Keratinocyte (primary cell): Measurements from ENCODE around the gene ABCA7. TPM values are rescaled to one million over a fixed set of nuclear protein-coding genes. Genes with fewer than 3 reads are reported as not detected.

Experiments
- DNase-seq: peaks from one replicate; pipeline ENCODE4 v3.0.0-alpha.2; 2011; ENCODE audit warnings: low read depth, missing footprints, low spot score
- FAIRE-seq: peaks from 2 replicates; lab custom pipeline; 2011; peaks lifted over from hg19 to GRCh38; lab: Jason Lieb, UNC
- H2AFZ ChIP-seq: 2 replicates; pipeline ENCODE4 v1.6.0; 2012; ENCODE audit warnings: low read length, control low read depth, inconsistent platforms; ENCODE audit not compliant: control insufficient read depth
- H3K27ac ChIP-seq: 2 replicates; pipeline ENCODE4 v1.5.1; 2011; ENCODE audit warnings: low read length; ENCODE audit not compliant: control insufficient read depth, insufficient read depth
- H3K27me3 ChIP-seq: 3 replicates; pipeline ENCODE4 v1.6.0; 2011; ENCODE audit warnings: low read length; ENCODE audit not compliant: control insufficient read depth, insufficient read depth; ENCODE audit errors: extremely low read depth
- H3K36me3 ChIP-seq, 2 experiments: 2 replicates in 1 of 2; 3 replicates in 1 of 2; pipeline ENCODE4 v1.5.1; 2011; ENCODE audit warnings: low read length in 2 of 2, mild to moderate bottlenecking in 1 of 2; ENCODE audit not compliant: control insufficient read depth in 2 of 2, insufficient read depth in 2 of 2; ENCODE audit errors: extremely low read depth in 1 of 2
- H3K4me1 ChIP-seq: 3 replicates; pipeline ENCODE4 v1.5.1; 2011; ENCODE audit warnings: low read length; ENCODE audit not compliant: control insufficient read depth, insufficient read depth; ENCODE audit errors: extremely low read depth
- H3K4me2 ChIP-seq: 3 replicates; pipeline ENCODE4 v1.6.0; 2011; ENCODE audit warnings: low read depth, low read length; ENCODE audit not compliant: control insufficient read depth, insufficient read depth; ENCODE audit errors: extremely low read depth
- H3K4me3 ChIP-seq, 3 experiments: fragments of 200-600 bp in 1 of 3; sonication (generic) in 1 of 3; 2 replicates in 2 of 3; 3 replicates in 1 of 3; pipeline ENCODE4 v1.5.1; 2011 to 2016; ENCODE audit warnings: low read length in 3 of 3, mild to moderate bottlenecking in 3 of 3, control low read depth in 2 of 3, inconsistent platforms in 1 of 3, low read depth in 1 of 3, mixed read lengths in 1 of 3, mixed run types in 1 of 3, moderate library complexity in 1 of 3; ENCODE audit not compliant: control insufficient read depth in 2 of 3, insufficient read depth in 2 of 3; ENCODE audit errors: extremely low read depth in 1 of 3
- H3K79me2 ChIP-seq: 2 replicates; pipeline ENCODE4 v1.6.0; 2012; ENCODE audit warnings: low read length; ENCODE audit not compliant: control insufficient read depth, insufficient read depth
- H3K9ac ChIP-seq: 3 replicates; pipeline ENCODE4 v1.6.0; 2011; ENCODE audit warnings: low read length; ENCODE audit not compliant: control insufficient read depth, insufficient read depth; ENCODE audit errors: extremely low read depth
- H3K9me1 ChIP-seq: 3 replicates; pipeline ENCODE4 v1.6.0; 2011; ENCODE audit warnings: low read length; ENCODE audit not compliant: control insufficient read depth, insufficient read depth; ENCODE audit errors: extremely low read depth
- H3K9me3 ChIP-seq: 2 replicates; pipeline ENCODE4 v1.5.1; 2012; ENCODE audit warnings: low read depth, low read length; ENCODE audit not compliant: control insufficient read depth
- H4K20me1 ChIP-seq: 3 replicates; pipeline ENCODE4 v1.6.0; 2011; ENCODE audit warnings: low read length; ENCODE audit not compliant: control insufficient read depth, insufficient read depth; ENCODE audit errors: extremely low read depth
- CTCF ChIP-seq, 3 experiments: IDR thresholded peaks in 1 of 3; conservative IDR thresholded peaks in 1 of 3; optimal IDR thresholded peaks in 1 of 3; 2 replicates in 2 of 3; 3 replicates in 1 of 3; pipeline versions ENCODE3 to v1.5.1; 2011; ENCODE audit warnings: low read length in 3 of 3, mild to moderate bottlenecking in 3 of 3, moderate library complexity in 2 of 3, control low read depth in 1 of 3, inconsistent platforms in 1 of 3; ENCODE audit not compliant: insufficient read depth in 2 of 3; ENCODE audit errors: extremely low read depth in 1 of 3
- EZH2 ChIP-seq: IDR thresholded peaks from one replicate; pipeline ENCODE4 v1.6.1; 2012; ENCODE audit warnings: inconsistent platforms, mild to moderate bottlenecking, low read length, moderate library complexity
- dilution Hi-C: fragments of 300-500 bp; cut with MboI; formaldehyde crosslinking; loops from one replicate; pipeline ENCODE4 v1.7.0; 2020; ENCODE audit warnings: low sequenced_read_pairs; ENCODE audit not compliant: extremely low pct_ligation_motif_present
- polyA plus RNA-seq, 5 experiments: library from polyadenylated mRNA; depleted of rRNA in 3 of 5; stranded (reverse) in 3 of 5; stranded (forward) in 1 of 5; unstranded in 1 of 5; fragments of >200 nt; gene quantifications; 1 replicate in 1 of 5; 2 replicates in 3 of 5; 3 replicates in 1 of 5; pipeline versions ENCODE4 v1.2.1 to v1.2.3, GENCODE V29; 2011 to 2012; ENCODE audit warnings: missing spikeins in 2 of 5, low read depth in 1 of 5, low replicate concordance in 1 of 5

Gene ABCA7
- polyA plus RNA-seq, 1 donor (not counting 4 experiments of a cell fraction or from before 2014, with no cell fraction given): 7.4 TPM

GRCh38 chr19:993831-994393 lies 46.0 kb upstream of the ABCA7 start:
- H2AFZ ChIP-seq: no peak overlapping the region
- H3K4me1 ChIP-seq: peaks cover 12% of the 10 kb centered on the region
- H3K27ac ChIP-seq: no peak overlapping the region
- H3K27me3 ChIP-seq: peaks cover 30% of the 10 kb centered on the region
- H3K79me2 ChIP-seq: no peaks in the 10 kb centered on the region
- H4K20me1 ChIP-seq: peaks cover under 1% of the 10 kb centered on the region
- dilution Hi-C loops: no loop called here
- DNase-seq (no peak), FAIRE-seq (no peak)
- no peak overlapping the region for H3K9ac ChIP-seq
- no peak overlapping the region for H3K4me3 ChIP-seq
- TF ChIP-seq CTCF (optimal IDR thresholded peaks at IDR 0.05 in 1 of 3, IDR thresholded peaks at IDR 0.05 in 1 of 3, conservative IDR thresholded peaks at IDR 0.05 in 1 of 3; ENCODE audit: extremely low read depth in 1 of 3, insufficient read depth in 2 of 3, low read length in 3 of 3): no peak
- TF ChIP-seq EZH2: no peak
- H3K4me2 ChIP-seq: no peak overlapping the region
- peaks cover 14 to 20% of the 10 kb centered on the region in 2 experiments for H3K36me3 ChIP-seq
- H3K9me1 ChIP-seq: no peaks in the 10 kb centered on the region
- no peaks in the 10 kb centered on the region for H3K9me3 ChIP-seq

GRCh38 chr19:994516-994915 lies 45.4 kb upstream of the ABCA7 start:
- Histone ChIP-seq H3K4me2 (no peak overlapping the region), H3K4me3 (no peak overlapping the region), H3K9ac (no peak overlapping the region), H3K36me3 (peaks cover 14 to 20% of the 10 kb centered on the region in 2 experiments), H3K4me1 (peaks cover 12% of the 10 kb centered on the region), H3K27ac (no peak overlapping the region), H2AFZ (no peak overlapping the region), H3K9me1 (no peaks in the 10 kb centered on the region), H4K20me1 (peaks cover 3% of the 10 kb centered on the region), H3K9me3 (no peaks in the 10 kb centered on the region), H3K79me2 (no peaks in the 10 kb centered on the region), H3K27me3 (peaks cover 36% of the 10 kb centered on the region)
- dilution Hi-C loops: no loop called here
- no peak for TF ChIP-seq CTCF (optimal IDR thresholded peaks at IDR 0.05 in 1 of 3, IDR thresholded peaks at IDR 0.05 in 1 of 3, conservative IDR thresholded peaks at IDR 0.05 in 1 of 3; ENCODE audit: extremely low read depth in 1 of 3, insufficient read depth in 2 of 3, low read length in 3 of 3)
- no peak for TF ChIP-seq EZH2
- FAIRE-seq (no peak), DNase-seq (no peak)
